Ectodermal cell (in vitro differentiated cells): ENCODE results near the gene P2RX1.

ENCODE experiments used
- H3K27ac ChIP-seq: 2 replicates; pipeline ENCODE4 v1.7.0; 2013; ENCODE audit warnings: mild to moderate bottlenecking, low read depth, low read length; ENCODE audit not compliant: insufficient read depth, poor library complexity, severe bottlenecking
- H3K27me3 ChIP-seq: 2 replicates; pipeline ENCODE4 v1.7.0; 2013; ENCODE audit warnings: mild to moderate bottlenecking, low read length; ENCODE audit not compliant: insufficient read depth, control insufficient read depth, poor library complexity, severe bottlenecking
- H3K36me3 ChIP-seq: one replicate; pipeline ENCODE4 v1.7.0; 2013; ENCODE audit warnings: low read length; ENCODE audit not compliant: control insufficient read depth, insufficient read depth
- H3K4me1 ChIP-seq: one replicate; pipeline ENCODE4 v1.7.0; 2013; ENCODE audit warnings: low read length; ENCODE audit not compliant: control insufficient read depth, insufficient read depth
- H3K4me3 ChIP-seq: 2 replicates; pipeline ENCODE4 v1.7.0; 2013; ENCODE audit warnings: low read depth, low read length, control low read depth; ENCODE audit not compliant: insufficient read depth
- H3K9me3 ChIP-seq: 2 replicates; pipeline ENCODE4 v1.7.0; 2013; ENCODE audit warnings: mild to moderate bottlenecking, low read length, moderate library complexity; ENCODE audit not compliant: control insufficient read depth
- WGBS, 2 experiments: methylation state at CpG; one replicate each; pipeline ENCODE4 v1.1.7; 2013; ENCODE audit warnings: missing lambda C conversion rate in 2 of 2; 5-methylcytosine and 5-hydroxymethylcytosine counted together

Gene P2RX1

GRCh38 chr17:3940965-3941698 lies 24.9 kb upstream of the P2RX1 start:
- Histone ChIP-seq H3K36me3 (no peaks in the 10 kb centered on the region), H3K27ac (no peak overlapping the region), H3K4me1 (no peaks in the 10 kb centered on the region), H3K4me3 (no peak overlapping the region), H3K9me3 (no peaks in the 10 kb centered on the region), H3K27me3 (peaks cover 12% of the 10 kb centered on the region)
- WGBS, 2 experiments, result 95% methylated on average over 48 of the region's 48 CpGs

GRCh38 chr17:3937359-3937758 lies 21.1 kb upstream of the P2RX1 start:
- H3K4me1 ChIP-seq, result no peaks in the 10 kb centered on the region
- H3K27ac ChIP-seq, result no peak overlapping the region
- H3K9me3 ChIP-seq, result no peaks in the 10 kb centered on the region
- H3K4me3 ChIP-seq, result no peak overlapping the region
- no peaks in the 10 kb centered on the region for H3K36me3 ChIP-seq
- no peaks in the 10 kb centered on the region for H3K27me3 ChIP-seq
- WGBS, 2 experiments, result 95 to 97% methylated on average over 17 of the region's 17 CpGs

- Histone ChIP-seq H3K4me3 (no peak overlapping the region), H3K27me3 (no peaks in the 10 kb centered on the region), H3K27ac (no peak overlapping the region), H3K9me3 (no peaks in the 10 kb centered on the region), H3K36me3 (no peaks in the 10 kb centered on the region), H3K4me1 (no peaks in the 10 kb centered on the region)
- WGBS, 2 experiments, result 95% methylated on average over 9 of the region's 9 CpGs
Observed at GRCh38 chr17:3935825-3936355, 19.6 kb upstream of the P2RX1 start.

GRCh38 chr17:3935140-3935542 lies 18.9 kb upstream of the P2RX1 start:
- H3K27me3 ChIP-seq, result no peaks in the 10 kb centered on the region
- no peaks in the 10 kb centered on the region for H3K9me3 ChIP-seq
- no peaks in the 10 kb centered on the region for H3K4me1 ChIP-seq
- no peaks in the 10 kb centered on the region for H3K36me3 ChIP-seq
- H3K4me3 ChIP-seq, result no peak overlapping the region
- H3K27ac ChIP-seq, result no peak overlapping the region
- WGBS, 2 experiments, result 21 to 23% methylated on average over 10 of the region's 10 CpGs

- Histone ChIP-seq H3K4me3 (no peak overlapping the region), H3K27me3 (no peaks in the 10 kb centered on the region), H3K36me3 (no peaks in the 10 kb centered on the region), H3K4me1 (peaks cover 17% of the 10 kb centered on the region), H3K9me3 (no peaks in the 10 kb centered on the region), H3K27ac (no peak overlapping the region)
- 90 to 100% methylated on average over 1 of the region's 1 CpG for WGBS, 2 experiments
Observed at GRCh38 chr17:3929764-3930163, 13.5 kb upstream of the P2RX1 start.

GRCh38 chr17:3929181-3929580 lies 12.9 kb upstream of the P2RX1 start:
- H3K36me3 ChIP-seq, result no peaks in the 10 kb centered on the region
- 94 to 95% methylated on average over 12 of the region's 12 CpGs for WGBS, 2 experiments
- no peak overlapping the region for H3K27ac ChIP-seq
- H3K4me1 ChIP-seq, result peaks cover 19% of the 10 kb centered on the region
- no peak overlapping the region for H3K4me3 ChIP-seq
- H3K9me3 ChIP-seq, result no peaks in the 10 kb centered on the region
- H3K27me3 ChIP-seq, result no peaks in the 10 kb centered on the region

GRCh38 chr17:3928406-3928805 lies 12.1 kb upstream of the P2RX1 start:
- 91 to 94% methylated on average over 16 of the region's 16 CpGs for WGBS, 2 experiments
- H3K4me1 ChIP-seq, result peaks cover 19% of the 10 kb centered on the region

GRCh38 chr17:3927628-3928340 lies 11.5 kb upstream of the P2RX1 start:
- H3K4me1 ChIP-seq, result peaks cover 19% of the 10 kb centered on the region
- H3K4me3 ChIP-seq, result no peak overlapping the region
- H3K9me3 ChIP-seq, result no peaks in the 10 kb centered on the region
- H3K36me3 ChIP-seq, result no peaks in the 10 kb centered on the region
- 87% methylated on average over 15 of the region's 15 CpGs for WGBS, 2 experiments
- no peak overlapping the region for H3K27ac ChIP-seq
- no peaks in the 10 kb centered on the region for H3K27me3 ChIP-seq

More at GRCh38 chr17:3928406-3928805, 12.1 kb upstream of the P2RX1 start:
- Histone ChIP-seq H3K27ac (no peak overlapping the region), H3K27me3 (no peaks in the 10 kb centered on the region), H3K4me3 (no peak overlapping the region), H3K9me3 (no peaks in the 10 kb centered on the region), H3K36me3 (no peaks in the 10 kb centered on the region)

GRCh38 chr17:3926860-3927627 lies 10.8 kb upstream of the P2RX1 start:
- H3K27me3 ChIP-seq, result no peaks in the 10 kb centered on the region
- 85 to 86% methylated on average over 16 of the region's 16 CpGs for WGBS, 2 experiments
- H3K36me3 ChIP-seq, result no peaks in the 10 kb centered on the region
- no peak overlapping the region for H3K4me3 ChIP-seq
- H3K27ac ChIP-seq, result no peak overlapping the region
- no peaks in the 10 kb centered on the region for H3K9me3 ChIP-seq
- peaks cover 19% of the 10 kb centered on the region for H3K4me1 ChIP-seq
